Bone marrow (tissue), 2 donors: ENCODE data around the gene POLRMT.
A peak's percentile ranks its signal among the peaks of the same experiment; 100 is the strongest.

Experiments
- DNase-seq, 2 donors: peaks; one replicate each; lab custom pipeline; 2025; lab: John Stamatoyannopoulos, UW

POLRMT gene

DNA sequence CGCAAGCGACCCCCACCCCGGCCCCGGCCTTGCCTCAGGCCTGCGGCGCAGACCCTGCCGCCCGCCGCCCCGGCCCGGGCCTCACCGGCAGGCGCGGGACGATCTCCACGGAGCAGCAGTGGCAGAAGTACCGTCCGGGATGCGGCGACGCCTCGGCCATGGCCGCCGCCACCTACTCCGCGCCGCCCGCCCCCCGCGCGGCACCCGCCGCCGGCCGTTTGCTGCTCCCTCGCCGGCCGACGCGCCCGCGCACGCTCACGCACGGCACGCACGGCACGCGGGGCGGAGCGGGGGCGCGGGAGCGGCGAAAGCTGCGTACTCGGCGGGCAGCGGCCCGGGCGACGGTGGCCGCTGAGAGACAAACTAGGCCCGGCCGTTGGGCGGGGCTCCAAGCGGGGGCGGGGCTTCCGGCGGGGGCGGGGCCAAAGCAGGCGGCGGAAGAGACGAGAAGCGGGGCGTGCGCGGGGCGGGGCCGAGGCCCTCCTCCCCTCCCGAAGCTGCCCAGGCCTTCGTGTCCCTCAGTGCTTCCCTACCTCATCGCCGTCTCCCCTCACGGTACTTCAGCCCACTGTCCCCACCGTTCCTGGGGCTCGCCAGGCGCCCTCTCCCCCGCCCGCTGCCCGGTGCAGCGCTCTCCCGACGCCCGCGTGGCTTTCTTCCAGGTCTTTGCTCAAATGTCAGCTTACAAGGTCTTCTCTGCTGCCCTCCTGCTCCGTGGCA lies 29.8 kb upstream of the POLRMT start, which contains the start of gene RNF126:
TSS of gene RNF126 (minus strand) at position 253 of the 720 bp plus-strand sequence. CDS start at position 160, 93 bp downstream.
- DNase-seq, result peak; percentile 79 to 92

DNA sequence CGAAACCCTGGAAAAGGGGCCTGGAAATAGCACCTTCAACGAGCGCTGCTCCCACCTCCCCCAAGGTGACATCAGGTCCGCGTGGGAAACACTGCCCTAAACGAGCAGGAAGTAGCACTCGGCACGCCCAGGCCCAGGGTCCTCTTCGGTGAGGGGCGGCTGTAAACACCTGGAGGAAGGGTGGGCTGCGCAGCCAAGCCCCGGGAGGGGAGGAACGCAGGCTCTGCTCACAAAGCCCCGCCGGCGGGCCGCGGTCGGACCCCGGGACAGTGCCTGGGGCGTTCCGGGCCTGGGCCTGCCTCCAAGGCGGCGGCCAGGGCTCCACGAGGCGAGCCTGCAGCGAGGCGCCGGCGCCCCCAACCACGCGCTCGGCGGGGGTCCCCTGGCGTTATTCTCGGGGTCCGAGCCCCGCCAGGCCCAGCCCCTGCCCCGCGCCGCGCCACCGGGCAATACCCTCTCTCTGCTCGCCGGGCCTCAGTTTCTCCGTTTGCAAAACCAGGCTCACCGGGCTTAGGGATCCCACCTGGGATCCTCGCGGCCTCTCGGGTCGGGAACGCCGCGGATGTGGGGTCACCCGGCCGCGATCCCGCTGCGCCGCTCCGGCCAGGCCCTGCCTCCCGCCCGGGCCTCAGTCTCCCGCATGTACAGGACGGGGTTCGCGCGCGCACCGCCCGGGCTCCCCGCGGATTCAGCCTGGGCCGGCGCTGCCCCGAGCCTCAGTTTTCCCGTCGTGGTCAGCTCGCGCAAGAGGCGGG lies 29.0 kb upstream of the POLRMT start:
- peak in 1 of 2 donors; percentile 21 for DNase-seq

DNA sequence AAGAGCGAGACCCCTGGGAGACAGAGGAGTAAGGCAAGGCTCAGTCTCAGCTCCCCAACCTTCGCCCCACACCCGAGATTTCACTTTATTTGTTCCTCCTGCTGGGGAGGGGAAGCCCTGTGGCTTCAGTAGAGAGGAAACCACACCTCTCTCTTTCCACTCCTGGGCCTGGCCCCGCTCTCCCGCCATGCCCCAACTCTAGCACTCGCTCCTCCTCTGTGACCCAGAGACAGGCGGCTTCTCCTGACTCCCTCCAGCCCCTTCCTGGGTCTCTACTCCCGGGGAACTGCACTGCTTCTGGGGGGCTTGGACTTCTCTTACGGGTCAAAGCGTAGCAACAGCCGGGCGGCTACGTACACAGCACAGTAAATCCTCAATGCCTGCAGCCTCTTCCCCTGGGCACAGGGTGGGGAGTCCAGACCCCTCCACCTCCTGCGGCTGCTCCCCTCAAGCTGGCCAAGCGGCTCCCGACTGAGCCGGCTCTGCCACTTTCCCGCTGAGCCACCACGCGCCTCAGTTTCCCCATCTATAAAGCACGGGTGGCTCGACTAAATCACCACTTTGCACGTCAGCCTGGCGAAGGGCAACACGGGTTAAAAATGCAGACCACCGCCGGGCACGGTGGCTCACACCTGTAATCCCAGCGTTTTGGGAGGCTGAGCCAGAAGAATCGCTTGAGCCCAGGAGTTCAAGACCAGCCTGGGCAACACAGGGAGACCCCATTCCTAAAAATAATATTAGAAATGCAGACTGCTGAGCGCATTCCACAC lies 28.3 kb upstream of the POLRMT start:
- DNase-seq, result peak; percentile 16 to 55

DNA sequence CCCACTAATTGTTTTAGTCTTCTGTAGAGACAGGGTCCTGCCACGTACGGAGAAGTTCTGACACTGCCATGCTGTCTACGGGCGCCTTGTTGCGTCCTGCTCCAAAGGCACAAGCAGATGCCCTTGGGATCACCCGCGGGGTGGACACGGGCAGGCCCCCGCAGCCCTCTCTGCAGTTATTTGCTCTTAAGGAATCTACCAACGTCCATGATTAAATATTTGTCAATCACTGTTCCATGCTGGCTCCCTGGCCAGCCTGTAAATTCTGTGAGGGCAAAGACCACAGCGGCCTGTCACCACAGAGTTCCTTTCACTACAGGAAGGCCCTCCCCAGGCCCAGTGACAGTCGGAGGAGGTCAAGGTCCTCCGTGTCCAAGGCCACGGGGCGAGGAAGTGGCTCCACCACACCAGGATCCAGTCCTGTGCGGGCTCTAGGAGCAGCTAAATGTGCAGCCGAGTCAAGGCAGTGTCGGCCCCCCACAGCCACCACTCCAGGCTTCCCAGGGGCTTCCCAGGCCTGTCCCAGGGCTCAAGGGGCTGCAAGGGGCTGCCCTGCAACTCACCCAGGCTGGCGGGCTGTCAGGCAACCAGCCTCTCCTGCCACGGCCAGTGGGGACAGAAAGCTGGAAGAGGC lies 27.6 kb upstream of the POLRMT start:
- no peak for DNase-seq

DNA sequence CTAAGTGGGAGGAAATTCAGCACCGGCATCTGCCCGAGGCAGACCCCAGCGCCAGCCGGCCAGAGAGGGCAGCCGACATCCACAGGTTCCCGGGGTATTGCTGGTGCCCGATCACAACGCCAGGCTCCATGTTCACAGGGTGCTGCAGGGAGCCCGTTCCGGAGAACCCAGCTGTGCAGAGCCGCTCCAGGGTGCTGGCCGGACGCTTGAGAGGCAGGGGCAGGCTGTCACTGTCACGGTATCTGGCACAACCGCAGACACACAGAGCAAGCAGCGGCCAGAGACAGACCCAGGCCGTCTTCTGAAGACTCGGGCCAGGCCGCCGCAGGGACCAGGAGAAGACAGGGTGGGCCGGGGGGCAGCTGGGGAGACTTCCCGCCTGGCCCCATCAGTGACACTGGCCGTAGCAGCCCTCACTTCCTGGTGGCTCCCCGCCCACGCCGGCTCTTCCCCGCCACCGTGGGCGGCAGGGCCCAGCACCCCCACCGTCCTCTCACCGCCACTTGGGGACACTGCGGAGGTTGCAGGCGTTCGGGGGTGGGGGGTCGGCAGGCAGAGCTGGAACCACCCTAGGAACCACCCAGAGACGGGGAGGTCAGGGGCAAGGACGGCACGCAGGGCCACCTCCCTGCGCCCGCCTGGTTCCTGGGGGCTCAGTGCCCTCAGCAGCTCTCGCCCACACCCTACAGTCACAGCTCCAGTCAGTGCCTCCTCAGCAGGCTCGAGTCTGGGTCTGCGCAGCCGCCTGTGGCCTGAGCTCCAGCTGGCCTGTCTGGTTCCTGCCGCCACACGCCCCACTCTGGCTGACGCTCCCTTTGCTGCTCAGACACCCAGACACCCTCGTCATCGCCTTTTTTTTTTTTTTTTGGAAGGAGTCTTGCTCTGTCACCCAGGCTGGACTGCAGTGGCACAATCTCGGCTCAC lies 25.8 kb upstream of the POLRMT start:
- DNase-seq, result no peak

DNA sequence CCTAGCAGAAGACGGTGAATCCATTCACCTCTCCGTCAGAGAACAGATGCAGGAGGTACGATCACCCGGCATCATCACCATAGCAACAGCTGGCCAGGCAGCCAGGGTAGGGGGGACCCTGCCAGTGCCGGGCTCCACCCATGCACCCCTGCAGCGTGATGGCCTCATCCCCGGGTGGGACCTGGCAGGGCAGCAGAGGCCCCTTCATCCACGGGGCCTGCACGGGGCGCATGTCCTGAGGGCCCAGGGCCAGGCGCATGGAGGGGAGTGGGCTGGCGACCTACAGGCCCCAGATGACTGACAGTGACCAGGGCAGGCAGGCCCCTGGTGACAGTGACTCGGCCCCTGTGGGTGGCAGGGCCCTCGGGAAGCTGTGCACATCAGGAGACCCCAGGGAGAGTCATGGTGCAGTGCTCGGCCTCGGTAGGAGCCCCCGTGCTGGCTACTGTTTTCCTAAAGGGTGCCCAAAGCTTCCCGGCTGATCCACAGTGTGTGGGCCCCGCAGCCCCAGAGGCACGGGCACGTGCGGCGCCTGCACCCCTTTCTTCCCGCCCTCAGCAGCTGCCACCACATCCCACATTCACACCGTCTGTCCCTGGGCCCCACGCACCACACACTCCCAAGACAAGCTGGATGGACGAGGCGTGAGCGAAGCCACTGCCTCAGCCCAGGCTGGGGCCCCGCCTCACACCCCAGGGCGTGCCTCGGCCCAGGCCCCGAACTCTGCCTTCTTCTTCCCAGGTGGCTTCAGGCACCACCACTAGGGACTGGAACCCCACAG lies 24.9 kb upstream of the POLRMT start:
- no peak for DNase-seq

DNA sequence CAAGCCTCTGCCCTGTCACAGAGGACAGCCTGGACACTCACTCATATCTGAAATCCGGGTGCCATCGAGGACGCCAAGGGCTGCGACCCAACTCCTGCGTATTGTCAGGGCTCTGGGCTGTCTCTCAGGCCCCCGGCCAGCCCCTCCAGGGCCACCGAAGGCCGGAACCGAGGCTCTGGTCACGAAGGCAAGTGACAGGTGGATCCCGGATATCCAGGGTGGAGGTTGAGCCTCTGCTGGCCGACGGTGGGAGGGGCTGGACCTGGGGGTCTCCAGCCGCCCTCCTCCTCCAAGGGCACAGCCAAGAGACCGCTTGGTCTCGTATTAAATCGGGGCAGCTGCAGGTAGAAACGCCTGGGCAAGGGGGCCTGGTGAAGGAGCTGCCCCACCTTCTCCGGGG lies 24.3 kb upstream of the POLRMT start:
- no peak for DNase-seq

DNA sequence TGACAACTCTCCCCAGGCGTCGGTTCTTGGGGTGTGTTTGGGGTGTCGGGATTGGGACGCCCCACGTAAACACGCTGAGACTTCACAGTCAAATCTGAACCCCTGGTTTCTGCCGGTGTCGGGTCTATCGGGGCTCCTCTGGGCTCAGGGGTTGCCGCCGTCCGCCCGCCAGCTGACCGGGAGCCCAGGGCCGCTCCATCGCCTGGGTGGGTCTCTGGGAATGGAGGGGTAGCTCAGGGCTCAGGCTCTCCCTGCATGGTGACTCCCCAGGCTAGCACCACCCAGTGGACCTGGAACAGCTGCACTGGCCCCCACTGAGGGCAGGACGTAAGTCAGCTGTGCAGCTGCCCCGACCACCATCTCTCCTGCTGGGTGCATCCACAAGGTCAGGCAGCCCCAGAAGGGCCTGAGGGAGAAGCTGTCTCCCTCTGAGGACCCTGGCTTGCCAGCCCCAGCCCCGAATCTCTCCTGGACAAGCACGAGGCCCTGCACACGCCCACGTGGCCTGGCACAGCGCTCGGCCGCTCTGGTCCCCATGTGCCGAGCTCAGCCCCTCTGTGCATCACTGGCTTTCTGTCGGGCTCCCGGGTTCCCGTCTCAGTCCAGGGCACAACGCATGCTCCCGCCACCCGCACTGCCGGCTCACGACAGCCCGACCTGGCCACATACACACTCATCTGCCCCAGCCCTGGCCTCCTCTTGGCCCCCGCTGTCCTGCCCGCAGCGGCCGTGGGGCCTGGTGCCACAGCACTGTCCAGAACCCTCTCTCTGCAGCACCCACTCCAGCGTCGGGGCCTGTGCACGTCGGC lies 23.6 kb upstream of the POLRMT start:
- no peak for DNase-seq

DNA sequence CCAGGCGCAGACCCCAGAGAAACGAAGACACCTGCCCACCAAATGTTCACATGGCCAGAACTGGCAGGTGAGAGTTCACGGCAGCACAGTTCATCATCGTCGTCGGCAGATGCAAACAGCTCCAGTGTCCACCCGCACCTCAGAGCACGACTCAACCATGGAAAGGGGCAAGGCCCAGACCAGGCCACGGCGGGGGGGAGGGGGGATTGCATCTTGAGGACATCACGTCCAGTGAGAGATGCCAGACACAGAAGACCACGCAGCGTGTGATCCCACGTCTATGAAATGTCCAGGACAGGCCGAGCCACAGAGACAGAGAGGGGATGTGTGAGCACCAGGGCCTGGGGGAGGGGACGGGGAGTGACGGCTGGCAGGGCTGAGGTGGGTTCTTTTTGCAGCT lies 22.4 kb upstream of the POLRMT start:
- no peak for DNase-seq

DNA sequence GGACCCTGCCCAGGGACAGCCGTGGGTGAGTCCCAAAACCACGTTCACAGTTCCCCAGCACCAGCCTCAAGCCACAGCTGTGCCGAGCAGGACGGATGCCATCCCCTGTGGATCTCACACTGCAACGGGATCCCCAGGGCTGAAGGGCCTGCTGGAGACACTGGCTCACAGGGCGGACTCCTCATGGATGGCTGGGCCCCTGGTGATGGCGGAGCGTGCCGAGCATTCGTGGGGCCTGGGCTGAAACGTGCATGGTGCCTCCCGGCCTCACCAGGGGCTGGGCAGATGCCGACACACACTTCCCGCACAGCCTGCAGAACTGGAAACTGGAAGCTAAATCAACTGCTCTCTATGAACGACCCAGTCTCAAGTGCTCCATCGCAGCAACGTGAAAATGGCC lies 20.1 kb upstream of the POLRMT start:
- DNase-seq, result no peak

DNA sequence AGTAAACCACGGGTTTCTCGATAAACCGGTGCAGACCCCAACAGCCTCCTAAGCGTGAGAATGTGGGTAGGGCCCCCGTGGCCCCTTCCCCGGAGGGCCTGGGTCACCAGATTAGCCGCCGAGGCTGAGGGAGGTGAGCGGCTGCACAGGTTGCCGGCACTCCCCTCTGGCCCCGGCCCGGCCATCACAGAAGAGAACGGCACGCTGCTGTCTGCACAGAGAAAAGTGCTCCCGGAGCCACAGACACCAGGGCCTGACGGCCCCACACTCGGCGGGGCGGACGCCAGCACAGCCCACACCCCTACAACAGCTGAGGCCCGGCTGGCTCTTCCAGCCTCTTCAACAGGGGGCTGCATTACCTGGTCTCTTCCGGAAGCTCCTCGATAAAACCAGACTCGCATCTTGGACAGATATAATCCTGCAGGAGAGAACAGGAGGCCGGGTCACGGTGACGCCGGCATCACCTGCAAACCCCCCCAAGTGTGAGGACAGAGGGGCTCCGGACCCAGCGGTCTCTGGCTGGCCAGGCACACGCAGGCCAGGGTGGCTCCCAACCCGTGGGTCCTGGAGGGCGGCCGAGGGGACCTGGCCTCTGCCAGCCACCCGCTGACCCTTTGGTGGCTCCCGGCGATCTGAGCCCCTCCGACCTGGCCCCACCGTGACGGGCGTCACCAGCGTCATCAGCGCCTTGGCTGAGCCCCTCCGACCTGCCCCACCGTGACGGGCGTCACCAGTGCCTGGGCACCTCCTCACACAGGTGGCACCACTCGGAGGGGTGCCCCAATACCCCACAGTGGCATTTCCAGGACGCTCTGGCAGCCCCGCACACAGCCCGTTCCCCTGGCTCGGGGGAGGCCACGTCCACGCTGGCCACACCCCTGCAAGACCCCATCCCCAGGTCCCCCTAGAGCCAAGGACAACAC lies 19.4 kb upstream of the POLRMT start:
- no peak for DNase-seq

DNA sequence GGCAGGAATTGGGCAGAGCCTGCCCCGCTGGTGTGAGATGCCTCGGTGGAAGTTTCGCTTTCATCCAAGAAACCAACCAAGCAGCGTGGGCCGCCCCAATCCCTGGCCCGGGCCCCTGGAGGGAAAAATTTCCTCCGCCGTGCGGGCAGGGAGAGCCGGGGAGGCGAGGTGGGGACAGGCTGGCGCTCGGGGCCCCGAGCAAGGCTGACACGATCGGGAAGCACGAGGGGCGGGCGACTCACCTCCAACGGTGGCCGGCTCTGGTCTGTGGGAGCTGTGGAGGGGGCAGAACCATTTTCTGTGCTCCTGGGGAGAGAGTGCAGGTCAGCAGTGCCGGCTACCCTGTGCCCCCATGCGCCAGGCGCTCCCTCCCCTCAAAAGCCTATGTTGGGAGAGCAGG lies 18.7 kb upstream of the POLRMT start:
- no peak for DNase-seq

DNA sequence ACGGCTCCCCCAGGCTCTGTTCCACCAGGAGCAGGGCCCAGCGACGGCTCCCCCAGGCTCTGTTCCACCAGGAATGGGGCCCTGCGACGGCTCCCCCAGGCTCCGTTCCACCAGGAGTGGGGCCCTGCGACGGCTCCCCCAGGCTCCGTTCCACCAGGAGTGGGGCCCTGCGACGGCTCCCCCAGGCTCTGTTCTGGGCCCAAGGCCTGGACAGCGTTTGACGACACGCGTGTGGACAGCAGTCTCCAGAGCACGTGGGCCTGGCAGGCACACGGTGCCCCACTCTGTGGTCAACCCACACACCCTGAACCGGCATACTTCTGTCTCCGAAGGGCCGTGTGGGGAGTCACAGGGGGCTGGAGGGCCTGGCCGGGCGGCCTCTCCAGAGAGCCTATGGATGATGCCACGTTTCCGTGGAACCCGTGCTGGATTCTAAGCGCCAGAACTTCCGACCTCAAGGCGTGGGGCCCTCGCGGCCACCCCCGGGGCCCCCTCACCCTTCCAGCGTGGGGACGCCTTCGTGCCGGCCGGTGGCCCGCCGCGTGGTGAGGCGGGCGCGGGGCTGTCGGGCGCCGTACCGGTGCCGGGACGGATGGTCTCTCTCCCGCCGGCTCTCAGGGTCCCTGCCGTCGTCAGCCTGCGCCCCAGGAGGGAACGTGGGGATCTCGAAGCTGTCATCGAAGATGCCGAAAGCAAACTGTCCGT lies 17.9 kb upstream of the POLRMT start:
- DNase-seq, result no peak

DNA sequence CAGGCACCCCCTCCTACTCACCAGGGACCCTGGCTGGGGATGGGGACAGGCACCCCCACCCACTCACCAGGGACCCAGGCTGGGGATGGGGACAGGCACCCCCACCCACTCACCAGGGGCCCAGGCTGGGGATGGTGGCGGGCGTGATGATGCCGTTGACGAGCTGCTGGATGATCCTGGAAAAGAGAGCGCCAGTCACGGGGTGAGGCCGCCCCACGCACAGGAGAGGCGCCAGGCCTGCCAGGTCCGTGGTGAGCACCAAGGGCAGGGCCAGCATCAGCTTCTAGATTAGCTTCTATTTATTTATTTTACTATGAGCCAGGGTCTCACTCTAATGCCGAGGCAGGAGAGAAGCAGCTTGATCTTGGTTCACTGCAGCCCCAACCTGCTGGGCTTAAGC lies 16.8 kb upstream of the POLRMT start:
- DNase-seq, result no peak

DNA sequence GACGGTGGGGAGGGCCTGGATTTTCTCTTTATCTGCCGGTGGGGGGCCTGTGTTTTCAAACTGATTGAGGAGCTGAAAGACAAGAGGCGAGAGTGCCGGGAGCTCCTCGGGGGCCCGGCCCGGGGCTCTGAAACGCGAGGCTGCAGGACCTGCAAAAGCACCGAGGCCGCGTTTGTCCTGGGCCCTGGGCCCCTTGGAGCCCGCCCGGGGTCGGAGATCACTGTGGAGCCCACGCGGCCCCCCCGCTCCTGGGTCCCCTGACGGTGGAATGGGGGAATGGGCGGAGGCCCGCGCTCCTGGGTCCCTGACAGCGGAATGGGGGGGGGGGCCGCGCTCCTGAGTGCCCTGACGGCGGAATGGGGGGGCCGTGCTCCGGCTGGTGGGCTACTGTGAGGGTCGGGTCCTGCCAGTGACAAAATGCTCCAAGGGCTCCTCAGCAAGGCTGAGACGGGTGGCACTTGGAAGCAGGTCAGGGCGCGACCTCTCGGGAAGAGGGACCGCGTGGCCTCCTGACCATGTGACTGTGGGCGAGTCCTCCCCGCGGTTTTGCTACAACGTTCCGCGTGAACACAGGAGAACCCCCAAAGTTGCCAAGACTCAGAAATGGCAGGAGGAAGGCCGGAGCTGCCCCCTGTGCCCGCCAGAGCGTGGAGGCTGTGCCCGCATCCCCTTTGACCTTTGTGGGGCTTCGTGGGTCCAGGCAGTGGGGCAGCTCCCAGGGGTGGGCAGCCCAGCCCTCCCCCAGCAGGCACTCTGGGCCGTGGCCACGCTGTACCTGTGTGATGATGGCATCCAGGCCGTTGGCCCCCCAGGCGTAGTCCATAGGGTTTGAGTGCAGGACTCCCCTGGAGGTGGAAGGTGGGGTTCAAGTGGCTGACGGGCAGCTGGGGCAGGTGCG lies 15.8 kb upstream of the POLRMT start:
- no peak for DNase-seq

DNA sequence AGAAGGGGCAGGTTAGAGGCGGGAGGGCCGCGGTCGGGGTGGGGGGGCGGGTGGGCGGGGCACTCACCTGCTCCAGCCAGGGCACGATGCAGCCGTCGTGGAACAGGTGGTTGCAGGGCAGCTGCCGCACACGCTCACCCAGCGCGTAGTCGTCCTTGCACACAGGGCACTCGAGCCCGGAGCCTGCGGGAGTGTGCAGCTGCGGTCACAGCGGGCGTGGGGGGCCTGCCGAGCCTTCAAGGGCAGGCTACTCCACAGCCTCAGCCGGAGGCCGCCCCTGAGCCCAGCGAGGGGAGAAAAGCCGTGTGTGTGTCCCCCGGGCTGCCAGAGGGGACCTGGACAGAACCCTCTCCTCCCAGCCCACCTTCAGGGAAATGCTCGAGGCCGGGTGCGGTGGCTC lies 15.0 kb upstream of the POLRMT start:
- DNase-seq, result no peak
